Ascending aorta (tissue), 2 donors: Measurements from ENCODE around the gene CD200R1L. TPM values are rescaled to one million over a fixed set of nuclear protein-coding genes. Genes with fewer than 3 reads are reported as not detected.

Source experiments
- DNase-seq, 2 donors: peaks; one replicate each; pipeline ENCODE4 v3.0.0-alpha.2; 2019; ENCODE audit warnings: low spot score in 2 of 2
- H3K27ac ChIP-seq, 2 donors: fragments of 200-600 bp; sonication (generic); one replicate each; pipeline ENCODE4 v1.5.1; 2016 to 2017; ENCODE audit warnings: mild to moderate bottlenecking in 1 of 2
- H3K27me3 ChIP-seq: fragments of 200-600 bp; sonication (generic); one replicate; pipeline ENCODE4 v1.5.1; 2017
- H3K36me3 ChIP-seq, 2 donors: fragments of 200-600 bp; sonication (generic); one replicate each; pipeline ENCODE4 v1.5.1; 2016
- H3K4me1 ChIP-seq, 2 donors: fragments of 200-600 bp; sonication (generic); one replicate each; pipeline ENCODE4 v1.5.1; 2016 to 2017; ENCODE audit warnings: mild to moderate bottlenecking in 1 of 2
- H3K4me3 ChIP-seq, 2 donors: fragments of 200-600 bp; sonication (generic); one replicate each; pipeline ENCODE4 v1.5.1; 2016 to 2017; ENCODE audit warnings: mild to moderate bottlenecking in 1 of 2
- H3K9me3 ChIP-seq, 2 donors: fragments of 200-600 bp; sonication (generic); one replicate each; pipeline ENCODE4 v1.5.1; 2016
- intact Hi-C: fragments of 100-400 bp; cut with DNase I; formaldehyde crosslinking; loops from one replicate; pipeline ENCODE4 v1.15.1; 2023
- total RNA-seq: library from RNA; depleted of rRNA; stranded (reverse); fragments of >200 nt; gene quantifications from one replicate; pipeline ENCODE4 v1.1.0, GENCODE V29; 2016
- TF ChIP-seq, protein P1 (sequence below), 3 experiments: fragments of 200-600 bp in 2 of 3; fragments of 450-650 bp in 1 of 3; sonication (generic) in 2 of 3; IDR thresholded peaks; one replicate each; pipeline ENCODE4 v1.5.1; 2016 to 2019; ENCODE audit warnings: antibody characterized with exemption in 3 of 3, mild to moderate bottlenecking in 1 of 3, moderate library complexity in 1 of 3

Gene CD200R1L
- total RNA-seq, 1 donor from 2014 or later, result not detected

DNA sequence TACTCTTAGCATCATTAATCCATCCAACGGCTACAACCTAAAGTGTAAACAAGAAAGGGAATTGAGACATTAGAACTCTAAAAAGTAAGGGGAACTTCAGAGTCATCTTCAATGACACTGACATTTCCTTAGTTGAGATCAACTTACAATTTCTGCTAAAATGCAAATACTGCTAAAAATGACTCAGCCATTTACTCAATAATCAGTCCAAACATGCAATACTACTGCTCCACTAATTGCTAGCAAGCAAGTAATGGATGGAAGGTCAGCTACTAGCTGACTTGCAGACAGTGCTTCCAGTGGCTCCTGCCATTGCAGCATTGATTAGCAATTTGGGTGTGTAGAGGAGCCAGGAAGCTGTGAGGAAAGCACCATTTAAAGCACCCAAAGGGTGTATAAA is 28.4 kb downstream of the CD200R1L start:
- intact Hi-C loops, result no loop called here
- no peak for DNase-seq
- Histone ChIP-seq H3K4me3 (no peak overlapping the region), H3K36me3 (no peaks in the 10 kb centered on the region), H3K27ac (no peak overlapping the region), H3K4me1 (no peaks in the 10 kb centered on the region), H3K27me3 (no peaks in the 10 kb centered on the region), H3K9me3 (no peaks in the 10 kb centered on the region)
- TF ChIP-seq, protein P1, sequence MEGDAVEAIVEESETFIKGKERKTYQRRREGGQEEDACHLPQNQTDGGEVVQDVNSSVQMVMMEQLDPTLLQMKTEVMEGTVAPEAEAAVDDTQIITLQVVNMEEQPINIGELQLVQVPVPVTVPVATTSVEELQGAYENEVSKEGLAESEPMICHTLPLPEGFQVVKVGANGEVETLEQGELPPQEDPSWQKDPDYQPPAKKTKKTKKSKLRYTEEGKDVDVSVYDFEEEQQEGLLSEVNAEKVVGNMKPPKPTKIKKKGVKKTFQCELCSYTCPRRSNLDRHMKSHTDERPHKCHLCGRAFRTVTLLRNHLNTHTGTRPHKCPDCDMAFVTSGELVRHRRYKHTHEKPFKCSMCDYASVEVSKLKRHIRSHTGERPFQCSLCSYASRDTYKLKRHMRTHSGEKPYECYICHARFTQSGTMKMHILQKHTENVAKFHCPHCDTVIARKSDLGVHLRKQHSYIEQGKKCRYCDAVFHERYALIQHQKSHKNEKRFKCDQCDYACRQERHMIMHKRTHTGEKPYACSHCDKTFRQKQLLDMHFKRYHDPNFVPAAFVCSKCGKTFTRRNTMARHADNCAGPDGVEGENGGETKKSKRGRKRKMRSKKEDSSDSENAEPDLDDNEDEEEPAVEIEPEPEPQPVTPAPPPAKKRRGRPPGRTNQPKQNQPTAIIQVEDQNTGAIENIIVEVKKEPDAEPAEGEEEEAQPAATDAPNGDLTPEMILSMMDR (IDR thresholded peaks at IDR 0.05), result no peak

DNA sequence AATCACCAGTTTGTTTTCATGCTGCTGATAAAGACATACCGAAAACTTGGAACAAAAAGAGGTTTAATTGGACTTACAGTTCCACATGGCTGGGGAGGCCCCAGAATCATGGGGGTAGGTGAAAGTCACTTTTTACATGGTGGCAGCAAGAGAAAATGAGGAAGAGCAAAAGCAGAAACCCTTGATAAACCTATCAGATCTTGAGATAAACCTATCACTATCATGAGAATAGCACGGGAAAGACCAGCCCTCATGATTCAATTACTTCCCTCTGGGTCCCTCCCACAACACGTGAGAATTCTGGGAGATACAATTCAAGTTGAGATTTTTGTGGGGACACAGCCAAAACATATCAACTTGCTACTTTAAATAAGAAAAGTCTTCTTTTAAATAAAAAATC is 28.9 kb downstream of the CD200R1L start:
- Histone ChIP-seq H3K4me3 (no peak overlapping the region), H3K36me3 (no peaks in the 10 kb centered on the region), H3K9me3 (no peaks in the 10 kb centered on the region), H3K27me3 (no peaks in the 10 kb centered on the region), H3K4me1 (no peaks in the 10 kb centered on the region), H3K27ac (no peak overlapping the region)
- TF ChIP-seq, protein P1 (IDR thresholded peaks at IDR 0.05), result no peak
- intact Hi-C loops, result no loop called here
- DNase-seq, result no peak

DNA sequence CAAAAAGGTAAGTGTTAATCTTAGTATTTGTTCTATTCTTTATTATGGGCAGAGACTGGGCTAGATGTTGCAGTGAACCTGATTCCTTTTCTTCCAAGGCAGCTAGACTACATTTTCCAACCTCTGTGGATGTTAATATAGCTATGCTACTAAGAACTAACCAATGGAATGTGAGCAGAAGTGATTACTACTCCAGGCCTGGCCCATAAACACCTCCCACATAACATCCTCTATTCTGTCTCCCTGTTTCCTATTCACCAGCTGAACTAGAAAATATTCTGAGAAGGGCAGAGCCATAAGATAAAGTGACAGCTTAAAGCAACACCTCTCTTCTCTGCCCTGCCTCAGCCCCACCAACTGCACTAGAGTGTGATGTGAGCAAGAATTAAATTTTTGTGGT is 29.4 kb downstream of the CD200R1L start:
- Histone ChIP-seq H3K36me3 (no peaks in the 10 kb centered on the region), H3K4me1 (no peaks in the 10 kb centered on the region), H3K9me3 (no peaks in the 10 kb centered on the region), H3K4me3 (no peak overlapping the region), H3K27me3 (no peaks in the 10 kb centered on the region), H3K27ac (no peak overlapping the region)
- intact Hi-C loops, result no loop called here
- DNase-seq, result no peak
- TF ChIP-seq, protein P1 (IDR thresholded peaks at IDR 0.05), result no peak

DNA sequence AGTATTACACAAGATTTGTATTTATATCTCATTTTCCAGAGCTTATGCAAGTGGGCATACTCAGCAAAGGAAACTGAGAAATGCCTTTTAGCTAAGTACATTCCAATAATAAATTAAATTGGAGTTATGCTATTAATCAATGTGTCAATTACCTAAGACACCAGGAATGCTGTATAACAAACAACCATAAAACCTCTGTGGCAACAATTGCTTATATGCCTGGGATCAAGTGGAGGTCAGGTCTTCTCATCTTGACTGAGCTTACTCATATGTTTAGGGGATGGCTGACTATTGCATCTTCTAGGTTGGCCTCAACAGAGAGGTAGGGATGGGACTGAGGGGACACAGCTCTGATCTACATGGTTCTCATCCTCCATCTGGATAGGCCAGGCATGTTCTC is 30.7 kb downstream of the CD200R1L start:
- Histone ChIP-seq H3K27ac (no peak overlapping the region), H3K4me3 (no peak overlapping the region), H3K27me3 (no peaks in the 10 kb centered on the region), H3K9me3 (no peaks in the 10 kb centered on the region), H3K36me3 (no peaks in the 10 kb centered on the region), H3K4me1 (peaks cover 0 to 8% of the 10 kb centered on the region in 2 donors)
- TF ChIP-seq, protein P1 (IDR thresholded peaks at IDR 0.05), result no peak
- no peak for DNase-seq
- intact Hi-C loops, result loop anchor here (2.0 kb wide), 1 partner anchor 173 kb away; no protein-coding TSS in a partner anchor

DNA sequence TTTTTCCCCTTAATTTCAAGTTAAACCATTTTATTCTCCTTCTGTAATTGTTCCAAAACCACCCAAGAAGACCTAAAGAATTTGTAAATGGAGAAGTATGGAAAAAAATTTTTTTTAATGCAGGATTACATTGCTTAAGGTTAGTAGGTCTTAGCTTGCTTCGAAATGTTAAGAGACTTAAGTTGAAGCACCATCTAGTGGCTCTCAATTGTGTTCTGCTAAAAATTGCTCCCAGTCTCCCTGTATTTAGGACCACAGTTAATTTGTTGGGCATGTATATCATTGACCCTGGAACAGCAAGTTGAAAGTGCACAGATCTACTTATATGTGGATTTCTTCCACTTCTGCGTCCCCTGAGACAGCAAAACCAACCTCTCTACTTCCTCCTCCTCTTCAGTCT is 32.4 kb downstream of the CD200R1L start:
- no peak for DNase-seq
- H3K4me1 ChIP-seq, result peaks cover 0 to 8% of the 10 kb centered on the region in 2 donors

More for the DNA sequence above, 32.4 kb downstream of the CD200R1L start:
- Histone ChIP-seq H3K4me3 (no peak overlapping the region), H3K36me3 (no peaks in the 10 kb centered on the region), H3K27me3 (no peaks in the 10 kb centered on the region), H3K27ac (no peak overlapping the region), H3K9me3 (no peaks in the 10 kb centered on the region)
- intact Hi-C loops, result loop anchor here (2.0 to 5.0 kb wide), 2 partner anchors 171 to 232 kb away; no protein-coding TSS in a partner anchor
- TF ChIP-seq, protein P1 (IDR thresholded peaks at IDR 0.05), result peak in 2 of 3 experiments; percentile 15 to 46
